Mesenchymal stem cell (in vitro differentiated cells and primary cell): Measurements from ENCODE around the gene SOX6.

Source experiments
- DNase-seq: peaks from one replicate; pipeline ENCODE4 v3.0.0-alpha.2; 2013
- H2AFZ ChIP-seq: one replicate; pipeline ENCODE4 v1.6.1; 2013; ENCODE audit warnings: low read depth, mild to moderate bottlenecking, control low read depth, inconsistent platforms, low read length, moderate library complexity
- H2AK5ac ChIP-seq: 2 replicates; pipeline ENCODE4 v1.6.1; 2013; ENCODE audit warnings: low read length, moderate library complexity, mild to moderate bottlenecking, inconsistent platforms; ENCODE audit not compliant: severe bottlenecking
- H2BK120ac ChIP-seq: one replicate; pipeline ENCODE4 v1.6.1; 2013; ENCODE audit warnings: low read depth, mild to moderate bottlenecking, inconsistent platforms, low read length, moderate library complexity
- H2BK12ac ChIP-seq, 2 experiments: one replicate each; pipeline ENCODE4 v1.6.1; 2013; ENCODE audit warnings: inconsistent platforms in 2 of 2, low read length in 2 of 2, mild to moderate bottlenecking in 2 of 2, moderate library complexity in 2 of 2, control low read depth in 1 of 2
- H2BK15ac ChIP-seq: one replicate; pipeline ENCODE4 v1.6.1; 2013; ENCODE audit warnings: mild to moderate bottlenecking, low read depth, inconsistent platforms; ENCODE audit not compliant: poor library complexity, severe bottlenecking
- H2BK5ac ChIP-seq: 2 replicates; pipeline ENCODE4 v1.6.1; 2013; ENCODE audit warnings: low read depth, mild to moderate bottlenecking, low read length, control low read depth, inconsistent platforms; ENCODE audit not compliant: poor library complexity, severe bottlenecking
- H3K14ac ChIP-seq, 2 experiments: one replicate each; pipeline ENCODE4 v1.6.1; 2013; ENCODE audit warnings: inconsistent platforms in 2 of 2, low read length in 2 of 2, control low read depth in 1 of 2, mild to moderate bottlenecking in 1 of 2, moderate library complexity in 1 of 2
- H3K18ac ChIP-seq, 2 experiments: one replicate each; pipeline ENCODE4 v1.6.1; 2013; ENCODE audit warnings: inconsistent platforms in 2 of 2, low read length in 2 of 2, control low read depth in 1 of 2, low read depth in 1 of 2, mild to moderate bottlenecking in 1 of 2
- H3K23ac ChIP-seq, 2 experiments: one replicate each; pipeline ENCODE4 v1.6.1; 2013; ENCODE audit warnings: inconsistent platforms in 2 of 2, low read length in 2 of 2, mild to moderate bottlenecking in 2 of 2, moderate library complexity in 2 of 2, control low read depth in 1 of 2
- H3K27ac ChIP-seq: 2 replicates; pipeline ENCODE4 v1.5.1; 2013; ENCODE audit warnings: mild to moderate bottlenecking, moderate library complexity, low read length, control low read depth, inconsistent platforms; ENCODE audit not compliant: poor library complexity, severe bottlenecking
- H3K27me3 ChIP-seq, 2 experiments: 2 replicates each; pipeline versions ENCODE4 v1.6.1 to v1.7.0; 2013; ENCODE audit warnings: low read length in 2 of 2, mild to moderate bottlenecking in 2 of 2, moderate library complexity in 2 of 2, control low read depth in 1 of 2, inconsistent platforms in 1 of 2; ENCODE audit not compliant: control insufficient read depth in 1 of 2, insufficient read depth in 1 of 2
- H3K36me3 ChIP-seq, 2 experiments: 2 replicates each; pipeline versions ENCODE4 v1.6.1 to v1.7.0; 2013; ENCODE audit warnings: low read length in 2 of 2, control low read depth in 1 of 2, inconsistent platforms in 1 of 2, low read depth in 1 of 2, mild to moderate bottlenecking in 1 of 2; ENCODE audit not compliant: insufficient read depth in 2 of 2, control insufficient read depth in 1 of 2
- H3K4ac ChIP-seq, 2 experiments: one replicate each; pipeline ENCODE4 v1.6.1; 2013; ENCODE audit warnings: inconsistent platforms in 2 of 2, low read length in 2 of 2, mild to moderate bottlenecking in 2 of 2, moderate library complexity in 2 of 2, control low read depth in 1 of 2, low read depth in 1 of 2
- H3K4me1 ChIP-seq: 2 replicates; pipeline ENCODE4 v1.6.1; 2013; ENCODE audit warnings: low read depth, low read length, control low read depth; ENCODE audit not compliant: control insufficient read depth, insufficient read depth
- H3K4me2 ChIP-seq: 2 replicates; pipeline ENCODE4 v1.6.1; 2013; ENCODE audit warnings: low read length, mild to moderate bottlenecking, inconsistent platforms; ENCODE audit not compliant: poor library complexity, severe bottlenecking
- H3K4me3 ChIP-seq, 2 experiments: 2 replicates each; pipeline versions ENCODE4 v1.5.1 to v1.7.0; 2013; ENCODE audit warnings: low read length in 2 of 2, mild to moderate bottlenecking in 2 of 2, control low read depth in 1 of 2, low read depth in 1 of 2; ENCODE audit not compliant: insufficient read depth in 1 of 2
- H3K79me1 ChIP-seq: replicated peaks from 2 replicates; pipeline ENCODE4 v1.6.1; 2013; ENCODE audit warnings: mild to moderate bottlenecking, control low read depth, low read length, inconsistent platforms; ENCODE audit not compliant: poor library complexity, severe bottlenecking
- H3K9ac ChIP-seq: 2 replicates; pipeline ENCODE4 v1.7.0; 2013; ENCODE audit warnings: mild to moderate bottlenecking, low read length, moderate library complexity
- H3K9me3 ChIP-seq: 2 replicates; pipeline ENCODE4 v1.7.0; 2013; ENCODE audit warnings: mild to moderate bottlenecking, low read length; ENCODE audit not compliant: control insufficient read depth
- H4K8ac ChIP-seq: one replicate; pipeline ENCODE4 v1.6.1; 2013; ENCODE audit warnings: inconsistent platforms, mild to moderate bottlenecking, low read length, moderate library complexity
- H4K91ac ChIP-seq: one replicate; pipeline ENCODE4 v1.6.1; 2013; ENCODE audit warnings: mild to moderate bottlenecking, low read length, inconsistent platforms
- WGBS: methylation state at CpG from one replicate; pipeline ENCODE4 v1.1.7; 2013; ENCODE audit warnings: mixed read lengths; 5-methylcytosine and 5-hydroxymethylcytosine counted together

SOX6 gene

GRCh38 chr11:16191212-16191867 lies 165.0 kb downstream of the SOX6 start:
- H3K36me3 ChIP-seq = no peaks in the 10 kb centered on the region
- H2BK120ac ChIP-seq = no peak overlapping the region
- no peak overlapping the region for H3K4ac ChIP-seq
- 93% methylated on average over 5 of the region's 5 CpGs for WGBS
- no peak overlapping the region for H3K9ac ChIP-seq
- H3K27me3 ChIP-seq = no peaks in the 10 kb centered on the region
- H2AK5ac ChIP-seq = no peak overlapping the region
- no peak overlapping the region for H2BK15ac ChIP-seq
- no peak overlapping the region for H3K14ac ChIP-seq
- no peak overlapping the region for H2BK5ac ChIP-seq
- no peak overlapping the region for H2BK12ac ChIP-seq
- H3K9me3 ChIP-seq = no peaks in the 10 kb centered on the region
- H3K79me1 ChIP-seq = no peaks in the 10 kb centered on the region
- DNase-seq = no peak
- H4K91ac ChIP-seq = no peak overlapping the region
- H3K23ac ChIP-seq = no peak overlapping the region
- no peak overlapping the region for H3K27ac ChIP-seq
- H4K8ac ChIP-seq = no peak overlapping the region
- no peak overlapping the region for H2AFZ ChIP-seq
- no peak overlapping the region for H3K4me2 ChIP-seq
- no peak overlapping the region for H3K18ac ChIP-seq
- H3K4me1 ChIP-seq = no peaks in the 10 kb centered on the region
- no peak overlapping the region for H3K4me3 ChIP-seq

DNA sequence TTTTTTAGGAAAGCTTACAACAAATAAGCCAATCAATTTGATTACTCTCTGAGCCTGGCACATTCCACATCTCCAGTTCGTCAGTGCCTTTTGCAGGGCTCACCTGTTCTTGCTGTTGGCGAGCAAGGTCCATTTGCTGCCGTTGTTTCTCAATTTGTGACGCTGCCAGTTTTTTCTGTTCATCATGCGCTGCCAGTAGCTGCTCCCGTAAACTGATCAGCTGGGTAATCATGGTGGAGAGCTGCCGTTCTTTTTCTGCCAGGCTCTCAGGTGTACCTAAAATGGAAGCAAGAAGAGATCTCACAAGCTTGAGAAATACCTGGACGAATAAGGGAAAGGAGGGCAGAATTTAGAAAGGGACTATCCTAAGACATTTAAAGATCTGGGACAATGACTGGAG lies 169.7 kb downstream of the SOX6 start:
- no peak overlapping the region for H3K23ac ChIP-seq
- 97% methylated on average over 8 of the region's 8 CpGs for WGBS
- no peak overlapping the region for H4K8ac ChIP-seq
- no peak overlapping the region for H2BK12ac ChIP-seq
- no peak overlapping the region for H2BK15ac ChIP-seq
- no peak overlapping the region for H2BK5ac ChIP-seq
- H3K4me3 ChIP-seq = no peak overlapping the region
- no peak overlapping the region for H3K27ac ChIP-seq
- no peaks in the 10 kb centered on the region for H3K36me3 ChIP-seq
- H2AFZ ChIP-seq = no peak overlapping the region
- H2BK120ac ChIP-seq = no peak overlapping the region
- H3K4ac ChIP-seq = no peak overlapping the region
- H3K14ac ChIP-seq = no peak overlapping the region
- H2AK5ac ChIP-seq = no peak overlapping the region
- no peaks in the 10 kb centered on the region for H3K79me1 ChIP-seq
- H3K9me3 ChIP-seq = no peaks in the 10 kb centered on the region
- H3K4me1 ChIP-seq = no peaks in the 10 kb centered on the region
- H3K9ac ChIP-seq = no peak overlapping the region
- H3K27me3 ChIP-seq = no peaks in the 10 kb centered on the region
- DNase-seq = no peak
- H4K91ac ChIP-seq = no peak overlapping the region
- H3K4me2 ChIP-seq = no peak overlapping the region
- no peak overlapping the region for H3K18ac ChIP-seq

GRCh38 chr11:16185042-16185441 lies 171.3 kb downstream of the SOX6 start:
- no peak overlapping the region for H3K14ac ChIP-seq

GRCh38 chr11:16184588-16184987 lies 171.8 kb downstream of the SOX6 start:
- H4K91ac ChIP-seq = no peak overlapping the region
- no peak overlapping the region for H4K8ac ChIP-seq
- no peaks in the 10 kb centered on the region for H3K4me1 ChIP-seq
- no peak overlapping the region for H3K4me2 ChIP-seq
- no peaks in the 10 kb centered on the region for H3K27me3 ChIP-seq
- H3K9ac ChIP-seq = peak overlapping the region; percentile 55
- peak; percentile 89 for DNase-seq
- no peak overlapping the region for H3K27ac ChIP-seq
- no peak overlapping the region for H3K4me3 ChIP-seq
- no peaks in the 10 kb centered on the region for H3K9me3 ChIP-seq
- no peak overlapping the region for H3K23ac ChIP-seq
- WGBS = 0% methylated on average over 1 of the region's 1 CpG
- no peak overlapping the region for H2BK12ac ChIP-seq
- no peak overlapping the region for H3K14ac ChIP-seq
- H2BK5ac ChIP-seq = no peak overlapping the region
- H3K4ac ChIP-seq = no peak overlapping the region
- no peak overlapping the region for H2BK15ac ChIP-seq
- no peaks in the 10 kb centered on the region for H3K36me3 ChIP-seq
- H2AK5ac ChIP-seq = no peak overlapping the region
- no peak overlapping the region for H3K18ac ChIP-seq
- H2AFZ ChIP-seq = no peak overlapping the region
- no peaks in the 10 kb centered on the region for H3K79me1 ChIP-seq
- H2BK120ac ChIP-seq = no peak overlapping the region

More at GRCh38 chr11:16185042-16185441, 171.3 kb downstream of the SOX6 start:
- Histone ChIP-seq H3K36me3 (no peaks in the 10 kb centered on the region), H2BK5ac (no peak overlapping the region), H3K4me1 (no peaks in the 10 kb centered on the region), H3K27ac (no peak overlapping the region), H3K4me2 (no peak overlapping the region), H4K8ac (no peak overlapping the region), H3K18ac (no peak overlapping the region), H3K27me3 (no peaks in the 10 kb centered on the region), H3K23ac (no peak overlapping the region), H4K91ac (no peak overlapping the region), H3K9ac (peak overlapping the region; percentile 55), H2AK5ac (no peak overlapping the region), H3K9me3 (no peaks in the 10 kb centered on the region), H2BK12ac (no peak overlapping the region), H2BK15ac (no peak overlapping the region), H3K79me1 (no peaks in the 10 kb centered on the region), H3K4ac (no peak overlapping the region), H2BK120ac (no peak overlapping the region), H2AFZ (no peak overlapping the region), H3K4me3 (no peak overlapping the region)
- DNase-seq = no peak
